Measurements from ENCODE around the gene PLEK2. TPM values are rescaled to one million over a fixed set of nuclear protein-coding genes. Genes with fewer than 3 reads are reported as not detected.
"Not testable (repeated sequence)": the region's sequence is repeated elsewhere in the genome, so short reads cannot be mapped to it uniquely, and the experiment has no call there.

Gene PLEK2
- polyA plus RNA-seq, 1 donor (not counting 4 experiments of a cell fraction or from before 2014, with no cell fraction given), result 219 TPM

DNA sequence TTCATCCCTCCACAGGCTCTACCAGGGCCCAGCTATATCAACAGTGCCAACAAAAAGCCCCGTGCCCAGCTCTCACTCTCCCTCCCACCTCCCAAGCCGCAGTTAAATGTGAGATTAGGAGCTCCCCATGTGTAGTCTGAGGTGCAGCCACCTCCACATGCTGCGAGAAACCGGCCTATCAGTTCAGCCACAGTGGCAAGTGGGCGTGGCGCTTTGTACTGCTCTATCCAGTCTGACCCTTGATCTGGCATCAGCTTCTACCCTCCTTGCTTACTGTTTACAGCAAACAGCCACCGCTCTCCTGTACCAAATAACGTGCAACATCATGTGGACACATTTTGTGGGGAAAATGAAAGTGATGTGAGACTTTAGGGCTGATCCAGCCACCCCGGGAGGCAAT is 1.7 kb downstream of the PLEK2 start:
- FAIRE-seq (peak; percentile 99), DNase-seq (ENCODE audit: low read depth, low spot score) (no peak)
- H3K79me2 ChIP-seq (ENCODE audit: control insufficient read depth, insufficient read depth, low read length), result peaks cover 71% of the 10 kb centered on the region
- H2AFZ ChIP-seq (ENCODE audit: control insufficient read depth, low read length), result no peak overlapping the region
- peaks cover 5 to 14% of the 10 kb centered on the region in 2 experiments for H3K36me3 ChIP-seq (ENCODE audit: control insufficient read depth in 2 of 2, extremely low read depth in 1 of 2, insufficient read depth in 2 of 2, low read length in 2 of 2)
- peak overlapping the region; percentile 96 for H3K27ac ChIP-seq (ENCODE audit: control insufficient read depth, insufficient read depth, low read length)
- no peaks in the 10 kb centered on the region for H3K9me1 ChIP-seq (ENCODE audit: control insufficient read depth, extremely low read depth, insufficient read depth, low read length)
- no peaks in the 10 kb centered on the region for H3K9me3 ChIP-seq (ENCODE audit: control insufficient read depth, low read depth, low read length)
- peak overlapping the region; percentile 99 for H3K4me2 ChIP-seq (ENCODE audit: control insufficient read depth, extremely low read depth, insufficient read depth, low read depth, low read length)
- peak overlapping the region; percentile 95 for H3K9ac ChIP-seq (ENCODE audit: control insufficient read depth, extremely low read depth, insufficient read depth, low read length)
- peaks cover 10% of the 10 kb centered on the region for H4K20me1 ChIP-seq (ENCODE audit: control insufficient read depth, extremely low read depth, insufficient read depth, low read length)
- peaks cover 50% of the 10 kb centered on the region for H3K4me1 ChIP-seq (ENCODE audit: control insufficient read depth, extremely low read depth, insufficient read depth, low read length)
- peak overlapping the region; percentile 70 to 85 (median 84) for H3K4me3 ChIP-seq (ENCODE audit: control insufficient read depth in 2 of 3, extremely low read depth in 1 of 3, insufficient read depth in 2 of 3, low read depth in 1 of 3, low read length in 3 of 3)
- TF ChIP-seq, protein P1, sequence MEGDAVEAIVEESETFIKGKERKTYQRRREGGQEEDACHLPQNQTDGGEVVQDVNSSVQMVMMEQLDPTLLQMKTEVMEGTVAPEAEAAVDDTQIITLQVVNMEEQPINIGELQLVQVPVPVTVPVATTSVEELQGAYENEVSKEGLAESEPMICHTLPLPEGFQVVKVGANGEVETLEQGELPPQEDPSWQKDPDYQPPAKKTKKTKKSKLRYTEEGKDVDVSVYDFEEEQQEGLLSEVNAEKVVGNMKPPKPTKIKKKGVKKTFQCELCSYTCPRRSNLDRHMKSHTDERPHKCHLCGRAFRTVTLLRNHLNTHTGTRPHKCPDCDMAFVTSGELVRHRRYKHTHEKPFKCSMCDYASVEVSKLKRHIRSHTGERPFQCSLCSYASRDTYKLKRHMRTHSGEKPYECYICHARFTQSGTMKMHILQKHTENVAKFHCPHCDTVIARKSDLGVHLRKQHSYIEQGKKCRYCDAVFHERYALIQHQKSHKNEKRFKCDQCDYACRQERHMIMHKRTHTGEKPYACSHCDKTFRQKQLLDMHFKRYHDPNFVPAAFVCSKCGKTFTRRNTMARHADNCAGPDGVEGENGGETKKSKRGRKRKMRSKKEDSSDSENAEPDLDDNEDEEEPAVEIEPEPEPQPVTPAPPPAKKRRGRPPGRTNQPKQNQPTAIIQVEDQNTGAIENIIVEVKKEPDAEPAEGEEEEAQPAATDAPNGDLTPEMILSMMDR (optimal IDR thresholded peaks at IDR 0.05 in 1 of 3, IDR thresholded peaks at IDR 0.05 in 1 of 3, conservative IDR thresholded peaks at IDR 0.05 in 1 of 3; ENCODE audit: extremely low read depth in 1 of 3, insufficient read depth in 2 of 3, low read length in 3 of 3), result no peak
- TF ChIP-seq EZH2 (IDR thresholded peaks at IDR 0.05; ENCODE audit: low read length), result no peak
- dilution Hi-C loops (cut with MboI; ENCODE audit: extremely low pct_ligation_motif_present, low sequenced_read_pairs), result no loop called here
- H3K27me3 ChIP-seq (ENCODE audit: control insufficient read depth, extremely low read depth, insufficient read depth, low read length), result no peaks in the 10 kb centered on the region

DNA sequence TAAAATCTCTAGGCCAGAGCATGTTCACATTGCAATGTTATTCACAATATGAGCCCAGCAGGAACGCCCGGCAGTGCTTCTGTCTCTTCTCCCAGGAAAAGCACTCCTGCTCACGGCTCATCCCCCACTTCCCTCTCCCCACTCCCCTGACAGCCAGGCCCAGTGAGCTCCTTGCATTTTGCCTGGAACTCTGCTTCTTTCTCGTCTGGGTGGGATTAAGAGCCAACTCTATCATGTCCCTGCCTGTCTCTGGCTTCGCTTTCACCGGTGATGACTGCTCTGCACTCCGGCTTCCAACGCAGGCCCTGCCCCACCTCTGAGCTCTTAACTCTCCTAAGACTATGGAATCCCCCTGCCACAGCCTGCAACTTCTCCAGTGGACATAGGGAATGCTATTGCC is 2.5 kb downstream of the PLEK2 start:
- H3K4me1 ChIP-seq (ENCODE audit: control insufficient read depth, extremely low read depth, insufficient read depth, low read length), result peaks cover 43% of the 10 kb centered on the region

DNA sequence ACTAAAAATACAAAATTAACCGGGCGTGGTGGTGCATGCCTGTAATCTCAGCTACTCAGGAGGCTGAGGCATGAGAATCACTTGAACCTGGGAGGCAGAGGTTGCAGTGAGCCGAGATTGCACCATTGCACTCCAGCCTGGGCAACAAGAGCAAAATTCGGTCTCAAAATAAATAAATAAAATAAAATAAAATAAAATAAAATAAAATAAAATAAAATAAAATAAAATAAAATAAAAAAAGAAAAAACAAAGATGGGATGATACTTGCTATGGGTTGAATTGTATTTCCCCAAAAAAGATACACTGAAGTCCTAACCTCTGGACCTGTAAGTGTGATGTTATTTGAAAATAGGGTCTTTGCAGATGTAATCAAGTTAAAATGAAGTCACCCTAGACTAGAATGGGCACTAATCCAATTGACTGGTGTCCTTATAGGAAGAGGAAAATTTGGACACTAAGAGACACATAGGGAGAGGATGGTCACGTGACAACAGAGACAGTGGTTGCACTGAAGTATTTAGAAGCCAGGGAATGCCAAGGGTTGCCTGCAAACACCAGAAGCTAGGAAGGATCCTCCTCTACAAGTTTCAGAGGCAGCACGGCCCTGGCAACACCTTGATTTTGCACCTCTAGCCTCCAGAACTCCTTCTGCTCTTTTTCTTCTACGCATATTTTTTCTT is 3.7 kb downstream of the PLEK2 start:
- peak; percentile 71 for FAIRE-seq
- H3K4me3 ChIP-seq (ENCODE audit: control insufficient read depth in 2 of 3, extremely low read depth in 1 of 3, insufficient read depth in 2 of 3, low read depth in 1 of 3, low read length in 3 of 3), result peak overlapping the region in 1 of 3 experiments; percentile 7

More for the DNA sequence above, 2.5 kb downstream of the PLEK2 start:
- DNase-seq (ENCODE audit: low read depth, low spot score), result no peak
- Histone ChIP-seq H3K27ac (ENCODE audit: control insufficient read depth, insufficient read depth, low read length) (peak overlapping the region; percentile 96), H3K27me3 (ENCODE audit: control insufficient read depth, extremely low read depth, insufficient read depth, low read length) (no peaks in the 10 kb centered on the region), H3K9ac (ENCODE audit: control insufficient read depth, extremely low read depth, insufficient read depth, low read length) (peak overlapping the region; percentile 95), H3K4me3 (ENCODE audit: control insufficient read depth in 2 of 3, extremely low read depth in 1 of 3, insufficient read depth in 2 of 3, low read depth in 1 of 3, low read length in 3 of 3) (peak overlapping the region; percentile 70 to 85 (median 84)), H4K20me1 (ENCODE audit: control insufficient read depth, extremely low read depth, insufficient read depth, low read length) (peaks cover 10% of the 10 kb centered on the region), H3K79me2 (ENCODE audit: control insufficient read depth, insufficient read depth, low read length) (peaks cover 78% of the 10 kb centered on the region), H3K4me2 (ENCODE audit: control insufficient read depth, extremely low read depth, insufficient read depth, low read depth, low read length) (peak overlapping the region; percentile 99), H3K36me3 (ENCODE audit: control insufficient read depth in 2 of 2, extremely low read depth in 1 of 2, insufficient read depth in 2 of 2, low read length in 2 of 2) (peaks cover 5 to 15% of the 10 kb centered on the region in 2 experiments), H2AFZ (ENCODE audit: control insufficient read depth, low read length) (no peak overlapping the region), H3K9me1 (ENCODE audit: control insufficient read depth, extremely low read depth, insufficient read depth, low read length) (no peaks in the 10 kb centered on the region), H3K9me3 (ENCODE audit: control insufficient read depth, low read depth, low read length) (no peaks in the 10 kb centered on the region)
- TF ChIP-seq, protein P1 (optimal IDR thresholded peaks at IDR 0.05 in 1 of 3, IDR thresholded peaks at IDR 0.05 in 1 of 3, conservative IDR thresholded peaks at IDR 0.05 in 1 of 3; ENCODE audit: extremely low read depth in 1 of 3, insufficient read depth in 2 of 3, low read length in 3 of 3), result no peak
- TF ChIP-seq EZH2 (IDR thresholded peaks at IDR 0.05; ENCODE audit: low read length), result no peak
- dilution Hi-C loops (cut with MboI; ENCODE audit: extremely low pct_ligation_motif_present, low sequenced_read_pairs), result no loop called here
- FAIRE-seq, result peak; percentile 86

More for the DNA sequence above, 3.7 kb downstream of the PLEK2 start:
- Histone ChIP-seq H4K20me1 (ENCODE audit: control insufficient read depth, extremely low read depth, insufficient read depth, low read length) (peaks cover 16% of the 10 kb centered on the region), H3K79me2 (ENCODE audit: control insufficient read depth, insufficient read depth, low read length) (peaks cover 90% of the 10 kb centered on the region), H3K4me2 (ENCODE audit: control insufficient read depth, extremely low read depth, insufficient read depth, low read depth, low read length) (peak overlapping the region; percentile 99), H3K36me3 (ENCODE audit: control insufficient read depth in 2 of 2, extremely low read depth in 1 of 2, insufficient read depth in 2 of 2, low read length in 2 of 2) (peaks cover 8 to 18% of the 10 kb centered on the region in 2 experiments), H3K4me1 (ENCODE audit: control insufficient read depth, extremely low read depth, insufficient read depth, low read length) (peaks cover 31% of the 10 kb centered on the region)
- H3K27me3 ChIP-seq (ENCODE audit: control insufficient read depth, extremely low read depth, insufficient read depth, low read length); H2AFZ ChIP-seq (ENCODE audit: control insufficient read depth, low read length); H3K27ac ChIP-seq (ENCODE audit: control insufficient read depth, insufficient read depth, low read length); H3K9me3 ChIP-seq (ENCODE audit: control insufficient read depth, low read depth, low read length); DNase-seq (ENCODE audit: low read depth, low spot score); dilution Hi-C loops (cut with MboI; ENCODE audit: extremely low pct_ligation_motif_present, low sequenced_read_pairs); H3K9me1 ChIP-seq (ENCODE audit: control insufficient read depth, extremely low read depth, insufficient read depth, low read length); H3K9ac ChIP-seq (ENCODE audit: control insufficient read depth, extremely low read depth, insufficient read depth, low read length): not testable (repeated sequence)
